A549 (cell line): ENCODE measurements around the gene ZNF627. TPM values are rescaled to one million over a fixed set of nuclear protein-coding genes. Genes with fewer than 3 reads are reported as not detected.

ENCODE experiments used
- ATAC-seq, 2 experiments: fragments of 200-7000 bp in 1 of 2; fragments of >200 bp in 1 of 2; cut with Nextera tagmentation in 1 of 2; cut with Tn5 transposase in 1 of 2; 3 replicates each; pipeline versions ENCODE4 v1.8.0 to v1.9.1; 2018 to 2020; ENCODE audit warnings: mild to moderate bottlenecking in 1 of 2, moderate library complexity in 1 of 2
- CTCF ChIA-PET: fragments of 300-600 bp; sonication (Branson Sonifier 250); formaldehyde crosslinking; extraction: SDS; loops from one replicate; lab custom pipeline; 2021; ENCODE audit warnings: antibody characterized with exemption, inconsistent platforms; lab: Yijun Ruan, JAX
- POLR2A ChIA-PET: fragments of 350-600 bp; formaldehyde crosslinking; extraction: SDS; loops from one replicate; lab custom pipeline; 2021; ENCODE audit warnings: antibody characterized with exemption, inconsistent platforms; lab: Yijun Ruan, JAX
- DNase-seq, 2 experiments: peaks; one replicate each; pipeline versions ENCODE4 v3.0.0 to v3.0.0-alpha.2; 2011 to 2016; ENCODE audit warnings: low read depth in 1 of 2, low spot score in 1 of 2
- FAIRE-seq: peaks from 2 replicates; lab custom pipeline; 2011; peaks lifted over from hg19 to GRCh38; lab: Jason Lieb, UNC
- H3K27ac ChIP-seq, 2 experiments: fragments of >200 bp; sonication (Bioruptor Twin); formaldehyde crosslinking; 3 replicates each; pipeline ENCODE4 v1.5.1; 2016 to 2017
- H3K4me1 ChIP-seq: fragments of >200 bp; sonication (Bioruptor Twin); formaldehyde crosslinking; 3 replicates; pipeline ENCODE4 v1.6.1; 2016
- H3K4me2 ChIP-seq: fragments of >200 bp; sonication (Bioruptor Twin); formaldehyde crosslinking; 3 replicates; pipeline ENCODE4 v1.6.1; 2016
- H3K4me3 ChIP-seq: fragments of >200 bp; sonication (Bioruptor Twin); formaldehyde crosslinking; 3 replicates; pipeline ENCODE4 v1.5.1; 2016
- H3K9me3 ChIP-seq: fragments of >200 bp; sonication (Bioruptor Twin); formaldehyde crosslinking; 3 replicates; pipeline ENCODE4 v1.6.1; 2016
- ATOH8 ChIP-seq: fragments of 250-450 bp; sonication (Bioruptor Pico); IDR thresholded peaks from 2 replicates; pipeline ENCODE4 v1.5.0; 2020; ENCODE audit warnings: low read depth, mild to moderate bottlenecking, moderate library complexity
- BCL3 ChIP-seq: fragments of >200 bp; sonication (Bioruptor Twin); formaldehyde crosslinking; IDR thresholded peaks from 3 replicates; pipeline ENCODE4 v1.6.1; 2016
- BHLHE40 ChIP-seq: IDR thresholded peaks from 2 replicates; pipeline ENCODE4 v1.6.1; 2012; ENCODE audit warnings: low read depth, low read length, inconsistent platforms
- CBX2 ChIP-seq: fragments of 200-600 bp; sonication (generic); IDR thresholded peaks from 2 replicates; pipeline ENCODE4 v1.6.1; 2016; ENCODE audit warnings: low read depth, mild to moderate bottlenecking, borderline replicate concordance
- CHD2 ChIP-seq: fragments of 150-350 bp; IDR thresholded peaks from 2 replicates; pipeline ENCODE4 v1.6.1; 2014; ENCODE audit warnings: low read length; ENCODE audit not compliant: partially characterized antibody
- CTCF ChIP-seq: fragments of >200 bp; sonication (Bioruptor Twin); formaldehyde crosslinking; IDR thresholded peaks from 3 replicates; pipeline ENCODE4 v1.5.1; 2016
- E2F6 ChIP-seq: IDR thresholded peaks from 2 replicates; pipeline ENCODE4 v1.6.1; 2012; ENCODE audit warnings: low read depth, borderline replicate concordance
- ELK1 ChIP-seq: fragments of 150-350 bp; IDR thresholded peaks from 2 replicates; pipeline ENCODE4 v1.6.1; 2014; ENCODE audit warnings: low read depth, mild to moderate bottlenecking, low read length
- ESRRA ChIP-seq: fragments of 150-350 bp; IDR thresholded peaks from 2 replicates; pipeline ENCODE4 v1.6.1; 2014; ENCODE audit warnings: mild to moderate bottlenecking, low read length, borderline replicate concordance
- FOSL2 ChIP-seq, 2 experiments: fragments of 450-650 bp in 1 of 2; fragments of >200 bp in 1 of 2; sonication (Bioruptor Twin) in 1 of 2; formaldehyde crosslinking; IDR thresholded peaks; 2 replicates each; pipeline versions ENCODE4 v1.5.0 to v1.6.1; 2016 to 2020; ENCODE audit warnings: mild to moderate bottlenecking in 1 of 2, moderate library complexity in 1 of 2
- FOXS1 ChIP-seq: fragments of 250-450 bp; sonication (Bioruptor Pico); IDR thresholded peaks from 2 replicates; pipeline ENCODE4 v1.5.0; 2020; ENCODE audit warnings: mild to moderate bottlenecking, moderate library complexity
- GATA3 ChIP-seq: IDR thresholded peaks from 2 replicates; pipeline ENCODE4 v1.6.1; 2012; ENCODE audit warnings: borderline replicate concordance
- HES2 ChIP-seq: fragments of >200 bp; sonication (Bioruptor Twin); formaldehyde crosslinking; IDR thresholded peaks from 2 replicates; pipeline ENCODE4 v1.6.1; 2016
- HOXA7 ChIP-seq: fragments of 250-450 bp; sonication (Bioruptor Pico); IDR thresholded peaks from 2 replicates; pipeline ENCODE4 v1.5.0; 2020; ENCODE audit warnings: mild to moderate bottlenecking, moderate library complexity
- HOXB5 ChIP-seq: fragments of 250-450 bp; sonication (Bioruptor Pico); IDR thresholded peaks from 2 replicates; pipeline ENCODE4 v1.5.0; 2020; ENCODE audit warnings: mild to moderate bottlenecking, moderate library complexity
- JUN ChIP-seq, 2 experiments: fragments of >200 bp; sonication (Bioruptor Twin); formaldehyde crosslinking; IDR thresholded peaks; 2 replicates in 1 of 2; 3 replicates in 1 of 2; pipeline ENCODE4 v1.6.1; 2016 to 2017
- JUNB ChIP-seq: fragments of >200 bp; sonication (Bioruptor Twin); formaldehyde crosslinking; IDR thresholded peaks from 2 replicates; pipeline ENCODE4 v1.6.1; 2016
- KDM1A ChIP-seq: fragments of 200-600 bp; sonication (generic); IDR thresholded peaks from 2 replicates; pipeline ENCODE4 v1.6.1; 2016; ENCODE audit warnings: low read depth, mild to moderate bottlenecking
- KDM5A ChIP-seq: fragments of 200-600 bp; sonication (generic); IDR thresholded peaks from 2 replicates; pipeline ENCODE4 v1.6.1; 2016; ENCODE audit warnings: antibody characterized with exemption, mild to moderate bottlenecking
- MAX ChIP-seq: IDR thresholded peaks from 2 replicates; pipeline ENCODE4 v1.6.1; 2012
- MAZ ChIP-seq: fragments of 150-350 bp; IDR thresholded peaks from 2 replicates; pipeline ENCODE4 v1.6.1; 2014; ENCODE audit warnings: antibody characterized with exemption, low read depth, low read length, borderline replicate concordance
- NFE2L2 ChIP-seq: fragments of 150-350 bp; conservative IDR thresholded peaks from 2 replicates; pipeline ENCODE4 v1.6.1; 2014; ENCODE audit warnings: low read length
- NR3C1 ChIP-seq: fragments of >200 bp; sonication (Bioruptor Twin); formaldehyde crosslinking; IDR thresholded peaks from 3 replicates; pipeline ENCODE4 v1.6.1; 2017
- PHF8 ChIP-seq: fragments of 200-600 bp; sonication (generic); IDR thresholded peaks from 2 replicates; pipeline ENCODE4 v1.6.1; 2016; ENCODE audit warnings: low read depth, mild to moderate bottlenecking, antibody characterized with exemption, moderate library complexity, borderline replicate concordance
- POLR2A ChIP-seq: IDR thresholded peaks from 2 replicates; pipeline ENCODE4 v1.6.1; 2012; ENCODE audit warnings: mild to moderate bottlenecking, low read length
- POLR2AphosphoS2 ChIP-seq: conservative IDR thresholded peaks from 2 replicates; pipeline ENCODE4 v1.6.1; 2012; ENCODE audit warnings: low read length, improper control_type of control experiment, inconsistent platforms
- RARB ChIP-seq: fragments of 250-450 bp; sonication (Bioruptor Pico); IDR thresholded peaks from 2 replicates; pipeline ENCODE4 v1.8.0; 2021; ENCODE audit warnings: mild to moderate bottlenecking, moderate library complexity
- SMC3 ChIP-seq: fragments of >200 bp; sonication (Bioruptor Twin); formaldehyde crosslinking; IDR thresholded peaks from 3 replicates; pipeline ENCODE4 v1.6.1; 2018; ENCODE audit warnings: inconsistent platforms
- SREBF2 ChIP-seq: fragments of 450-650 bp; IDR thresholded peaks from 2 replicates; pipeline ENCODE4 v1.6.1; 2014; ENCODE audit warnings: mild to moderate bottlenecking, moderate library complexity
- TFCP2L1 ChIP-seq: fragments of 250-450 bp; sonication (Bioruptor Pico); IDR thresholded peaks from 2 replicates; pipeline ENCODE4 v1.5.0; 2021; ENCODE audit warnings: mild to moderate bottlenecking
- TP53 ChIP-seq: fragments of 250-450 bp; sonication (Bioruptor Pico); IDR thresholded peaks from 2 replicates; pipeline ENCODE4 v1.5.0; 2021; ENCODE audit warnings: mild to moderate bottlenecking, moderate library complexity
- ZFP36 ChIP-seq: fragments of 450-650 bp; IDR thresholded peaks from 2 replicates; pipeline ENCODE4 v1.6.1; 2014; ENCODE audit warnings: borderline replicate concordance; ENCODE audit not compliant: partially characterized antibody
- ZSCAN20 ChIP-seq: fragments of 250-450 bp; sonication (Bioruptor Pico); IDR thresholded peaks from 2 replicates; pipeline ENCODE4 v1.8.0; 2022; ENCODE audit warnings: mild to moderate bottlenecking, moderate library complexity
- WGBS: methylation state at CpG from one replicate; pipeline ENCODE4 v1.1.6; 2017; ENCODE audit errors: missing lambda C conversion rate; 5-methylcytosine and 5-hydroxymethylcytosine counted together
- polyA plus RNA-seq, 4 experiments: library from polyadenylated mRNA; depleted of rRNA in 3 of 4; stranded (reverse); fragments of >200 nt; fragmentation: RNase III in 1 of 4; extraction: RNeasy Plus Mini Kit Qiagen cat#74134 plus additional on column Dnase treatment in 1 of 4; gene quantifications; 2 replicates in 3 of 4; 3 replicates in 1 of 4; pipeline ENCODE4 v1.2.3, GENCODE V29; 2011 to 2017

Gene ZNF627
- polyA plus RNA-seq, 2 of the 4 experiments (the other 2 are of a cell fraction) = 4.5 to 7.5 TPM

- POLR2A ChIA-PET = no interaction called here
- Histone ChIP-seq H3K4me3 (no peak overlapping the region), H3K27ac (no peak overlapping the region), H3K4me1 (no peaks in the 10 kb centered on the region), H3K4me2 (no peak overlapping the region), H3K9me3 (no peaks in the 10 kb centered on the region; the same call in 2 of the 3 replicates)
- FAIRE-seq (no peak), ATAC-seq (no peak), DNase-seq (no peak)
- TF ChIP-seq KDM5A (no peak), MAX (no peak), ZSCAN20 (CRISPR knock-in tag) (no peak), FOXS1 (CRISPR knock-in tag) (no peak), POLR2A (no peak), HOXA7 (CRISPR knock-in tag) (no peak), ZFP36 (no peak), RARB (CRISPR knock-in tag) (no peak), JUNB (no peak), SREBF2 (no peak), BCL3 (no peak), ESRRA (no peak), NR3C1 (no peak), TFCP2L1 (CRISPR knock-in tag) (no peak), HOXB5 (no peak), JUN (IDR thresholded peaks at IDR 0.05) (no peak), SMC3 (no peak), CHD2 (no peak)
- CTCF ChIA-PET = no interaction called here
- WGBS = 80% methylated on average over 6 of the region's 7 CpGs
These were observed 44.0 kb downstream of the ZNF627 start for GRCh38 chr19:11641244-11641643.

GRCh38 chr19:11642902-11643301 lies 45.6 kb downstream of the ZNF627 start:
- no peaks in the 10 kb centered on the region for H3K4me1 ChIP-seq
- no peak for ATAC-seq
- 72% methylated on average over 3 of the region's 3 CpGs for WGBS
- DNase-seq = no peak
- TF ChIP-seq FOSL2 (IDR thresholded peaks at IDR 0.05) (no peak), FOSL2 (CRISPR knock-in tag; IDR thresholded peaks at IDR 0.05) (no peak), TP53 (CRISPR knock-in tag) (no peak), CBX2 (no peak), GATA3 (no peak), HOXB5 (no peak), HOXA7 (CRISPR knock-in tag) (no peak), POLR2AphosphoS2 (no peak), CTCF (no peak), ELK1 (no peak), TFCP2L1 (CRISPR knock-in tag) (no peak), ATOH8 (CRISPR knock-in tag) (no peak), SREBF2 (no peak), E2F6 (no peak), POLR2A (no peak), HES2 (no peak), PHF8 (no peak), BHLHE40 (no peak), NFE2L2 (no peak), KDM1A (no peak), MAZ (no peak)
- H3K4me2 ChIP-seq = no peak overlapping the region
- peaks cover 4% of the 10 kb centered on the region; the same call in 1 of the 3 replicates for H3K9me3 ChIP-seq
- POLR2A ChIA-PET = no interaction called here
- no peak for FAIRE-seq
- CTCF ChIA-PET = no interaction called here
- no peak overlapping the region for H3K4me3 ChIP-seq
- H3K27ac ChIP-seq = no peak overlapping the region
